Spinal cord (tissue), 4 donors: ENCODE results near the gene PKNOX2. TPM values are rescaled to one million over a fixed set of nuclear protein-coding genes. Genes with fewer than 3 reads are reported as not detected.

Experiments used
- polyA plus RNA-seq, 2 donors: library from polyadenylated mRNA; unstranded; fragments of 120-200 nt; gene quantifications; one replicate each; pipeline ENCODE4 v1.2.1, GENCODE V29; 2013; ENCODE audit not compliant: insufficient read length in 2 of 2
- small RNA-seq: library from RNA; depleted of rRNA; stranded (forward); fragments of <200 nt; gene quantifications from one replicate; pipeline ENCODE3, GENCODE V24; 2014; ENCODE audit warnings: low replicate concordance
- total RNA-seq, 2 donors: library from RNA; depleted of rRNA in 1 of 2; stranded (reverse); fragments of 120-200 nt in 1 of 2; fragments of >200 nt in 1 of 2; gene quantifications; one replicate each; pipeline versions ENCODE4 v1.2.3 to v1.2.4, GENCODE V29; 2013 to 2014

PKNOX2 gene
- total and polyA plus RNA-seq, 4 donors = 10.6 to 41.2 (median 26.6) TPM

Small RNAs within 50 kb of the gene (small RNA-seq; reads per million reads assigned to genes)
- gene RNU6-321P = not detected

Other genes with a start within 250 kb of the PKNOX2 start
- not detected for gene HEPN1, start 245.5 kb upstream of the PKNOX2 start, total RNA-seq
- gene HEPN1, start 245.5 kb upstream of the PKNOX2 start, polyA plus RNA-seq = 10 to 100 TPM; 48.4 to 68.9 TPM
- gene HEPACAM, start 228.7 kb upstream of the PKNOX2 start, total RNA-seq = 10 to 100 TPM; 31.1 to 62.8 TPM
- 100 to 1,000 TPM; 101 to 129 TPM for gene HEPACAM, start 228.7 kb upstream of the PKNOX2 start, polyA plus RNA-seq
- 1 to 10 TPM; 4.4 to 4.6 TPM for gene CCDC15, start 210.5 kb upstream of the PKNOX2 start, total RNA-seq
- 1 to 10 TPM; 2.6 to 3.1 TPM for gene CCDC15, start 210.5 kb upstream of the PKNOX2 start, polyA plus RNA-seq
- gene SLC37A2, start 101.4 kb upstream of the PKNOX2 start, total RNA-seq = 1 to 10 TPM; 4.5 to 5.2 TPM
- gene SLC37A2, start 101.4 kb upstream of the PKNOX2 start, polyA plus RNA-seq = 1 to 10 TPM; 4.5 to 5.7 TPM
- gene TMEM218, start 53.1 kb upstream of the PKNOX2 start, total RNA-seq = 10 to 100 TPM; 36.7 to 48.2 TPM
- gene TMEM218, start 53.1 kb upstream of the PKNOX2 start, polyA plus RNA-seq = 10 to 100 TPM; 41.4 to 47.0 TPM